Lower lobe of right lung (tissue), 2 donors: Measurements from ENCODE around the gene TNFRSF21. TPM values are rescaled to one million over a fixed set of nuclear protein-coding genes. Genes with fewer than 3 reads are reported as not detected.

Experiments used
- ATAC-seq, 2 donors: fragments of 200-7000 bp; cut with Tn5 transposase; one replicate each; pipeline ENCODE4 v1.9.1; 2020 to 2022; ENCODE audit warnings: mild to moderate bottlenecking in 2 of 2, moderate library complexity in 2 of 2
- DNase-seq: peaks from one replicate; pipeline ENCODE4 v3.0.0-alpha.2; 2020
- H3K27ac ChIP-seq: fragments of 200-600 bp; one replicate; pipeline ENCODE4 v1.8.0; 2022
- H3K27me3 ChIP-seq: fragments of 200-600 bp; one replicate; pipeline ENCODE4 v1.8.0; 2022; ENCODE audit warnings: low read depth
- H3K36me3 ChIP-seq: fragments of 200-600 bp; one replicate; pipeline ENCODE4 v1.8.0; 2022; ENCODE audit warnings: mild to moderate bottlenecking
- H3K4me1 ChIP-seq: fragments of 200-600 bp; one replicate; pipeline ENCODE4 v1.8.0; 2022
- H3K4me3 ChIP-seq: fragments of 200-600 bp; one replicate; pipeline ENCODE4 v1.8.0; 2022; ENCODE audit warnings: mild to moderate bottlenecking
- H3K9me3 ChIP-seq: fragments of 200-600 bp; one replicate; pipeline ENCODE4 v1.8.0; 2022
- CTCF ChIP-seq: fragments of 200-600 bp; IDR thresholded peaks from one replicate; pipeline ENCODE4 v1.8.0; 2022; ENCODE audit warnings: antibody characterized with exemption, mild to moderate bottlenecking
- intact Hi-C: fragments of 100-400 bp; cut with DNase I; formaldehyde crosslinking; loops from one replicate; pipeline ENCODE4 v1.11.0; 2022
- total RNA-seq: library from RNA; stranded (reverse); fragmentation: NEBNext Ultra II Directional; extraction: Animal tissue kit (Norgen Biotek cat#: 25700); gene quantifications from one replicate; pipeline ENCODE4 v1.2.1, GENCODE V29; 2021
- donor health status: DM: no; HTN: yes; CAD: no; lungs with severe emphysema.

The TNFRSF21 gene
- total RNA-seq, 1 donor from 2014 or later, result 21.7 TPM

GRCh38 chr6:47187113-47187512, 122.6 kb downstream of the TNFRSF21 start:
- TF ChIP-seq CTCF, result no peak
- peaks cover under 1% of the 10 kb centered on the region for H3K4me1 ChIP-seq
- intact Hi-C loops, result no loop called here
- DNase-seq, result no peak
- H3K36me3 ChIP-seq, result no peaks in the 10 kb centered on the region
- no peaks in the 10 kb centered on the region for H3K27me3 ChIP-seq
- H3K9me3 ChIP-seq, result no peaks in the 10 kb centered on the region
- H3K27ac ChIP-seq, result no peak overlapping the region
- no peak overlapping the region for H3K4me3 ChIP-seq
- ATAC-seq, result no peak

DNA sequence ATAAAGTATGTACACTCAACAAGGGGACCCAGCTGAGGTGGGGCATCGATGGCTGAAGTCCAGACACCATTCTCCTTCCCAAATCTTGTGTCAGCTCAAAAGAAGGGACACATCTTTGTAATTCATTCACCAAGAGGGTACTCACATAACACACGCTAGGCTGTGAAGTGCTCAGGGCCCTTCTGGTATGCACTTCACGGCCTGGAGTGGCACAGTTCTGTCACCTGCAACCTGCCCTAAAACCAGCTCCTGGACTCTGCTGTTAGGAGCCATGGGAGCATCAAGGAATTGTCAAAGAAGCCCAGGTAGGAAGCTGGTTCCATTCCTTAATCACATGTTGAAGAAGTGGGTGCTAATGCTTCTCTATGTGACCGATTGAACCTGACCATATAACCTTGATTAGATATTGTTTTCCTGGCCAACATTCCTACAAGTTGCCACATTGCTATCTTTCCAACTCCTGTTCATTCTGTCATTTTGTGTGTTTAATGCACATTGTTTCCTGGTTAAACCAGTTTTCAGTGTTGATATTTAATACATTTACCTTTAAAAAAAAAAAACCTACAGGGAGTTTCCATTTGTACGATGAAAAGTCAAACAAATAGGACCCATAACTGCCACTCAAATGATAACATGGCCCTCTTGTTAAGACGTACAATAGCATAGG, 127.3 kb downstream of the TNFRSF21 start:
- no peak for TF ChIP-seq CTCF
- H3K27ac ChIP-seq, result no peak overlapping the region
- no peaks in the 10 kb centered on the region for H3K9me3 ChIP-seq
- H3K27me3 ChIP-seq, result no peaks in the 10 kb centered on the region
- DNase-seq (peak; percentile 52), ATAC-seq (peak; percentile 87 to 88)
- no peaks in the 10 kb centered on the region for H3K36me3 ChIP-seq
- H3K4me1 ChIP-seq, result peaks cover 4% of the 10 kb centered on the region
- intact Hi-C loops, result no loop called here
- H3K4me3 ChIP-seq, result no peak overlapping the region

- no peaks in the 10 kb centered on the region for H3K36me3 ChIP-seq
- DNase-seq (no peak), ATAC-seq (peak in 1 of 2 donors; percentile 13)
- TF ChIP-seq CTCF, result no peak
- no peak overlapping the region for H3K4me3 ChIP-seq
- intact Hi-C loops, result no loop called here
- no peak overlapping the region for H3K27ac ChIP-seq
- no peaks in the 10 kb centered on the region for H3K27me3 ChIP-seq
- H3K4me1 ChIP-seq, result peaks cover 4% of the 10 kb centered on the region
- no peaks in the 10 kb centered on the region for H3K9me3 ChIP-seq
Observed at GRCh38 chr6:47181681-47182080, 128.0 kb downstream of the TNFRSF21 start.

Other genes starting within 250 kb of the TNFRSF21 start
- 38.1 TPM for gene CD2AP, start 167.9 kb upstream of the TNFRSF21 start, total RNA-seq